Right renal pelvis (tissue), 4 donors: ENCODE data around the gene BARD1. TPM values are rescaled to one million over a fixed set of nuclear protein-coding genes. Genes with fewer than 3 reads are reported as not detected.
"Not testable (repeated sequence)": the region's sequence is repeated elsewhere in the genome, so short reads cannot be mapped to it uniquely, and the experiment has no call there.

Experiments used
- DNase-seq, 4 donors: peaks; one replicate each; pipeline ENCODE4 v3.0.0-alpha.2; 2013; ENCODE audit warnings: low read depth in 4 of 4, low spot score in 3 of 4, missing footprints in 1 of 4
- polyA plus RNA-seq, 4 donors: library from polyadenylated mRNA; unstranded; fragments of 120-200 nt; gene quantifications; one replicate each; pipeline ENCODE4 v1.2.1, GENCODE V29; 2013; ENCODE audit not compliant: insufficient read length in 4 of 4

The BARD1 gene
- polyA plus RNA-seq, 4 donors, result 15.0 to 17.4 (median 16.3) TPM

DNA sequence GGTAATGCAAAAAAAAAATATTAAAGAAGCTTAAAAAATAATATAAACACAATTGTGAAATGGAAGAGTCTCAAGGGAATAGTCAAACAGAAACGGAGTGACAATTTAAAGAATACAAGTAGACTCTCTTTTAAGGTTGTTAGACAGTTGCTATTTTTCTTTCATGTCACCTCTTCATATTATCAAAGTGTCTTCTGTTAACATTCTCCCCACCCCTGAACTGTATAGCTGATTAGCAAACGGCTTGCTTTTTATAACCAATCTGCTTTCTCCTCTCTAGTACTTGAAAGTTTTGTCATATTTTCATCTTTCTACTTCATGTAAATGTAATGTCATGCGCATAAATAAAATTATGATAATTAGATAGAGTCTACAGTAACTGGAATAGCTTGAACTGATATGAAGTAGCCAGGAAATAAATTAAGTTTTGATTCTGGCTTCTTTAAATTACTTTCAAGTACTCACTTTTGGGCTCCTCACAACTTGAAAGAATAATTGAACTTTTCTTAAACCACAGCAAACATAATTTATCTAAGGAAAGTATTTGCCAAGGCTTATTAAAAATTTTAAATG lies 37.0 kb downstream of the BARD1 start:
- DNase-seq, result no peak

DNA sequence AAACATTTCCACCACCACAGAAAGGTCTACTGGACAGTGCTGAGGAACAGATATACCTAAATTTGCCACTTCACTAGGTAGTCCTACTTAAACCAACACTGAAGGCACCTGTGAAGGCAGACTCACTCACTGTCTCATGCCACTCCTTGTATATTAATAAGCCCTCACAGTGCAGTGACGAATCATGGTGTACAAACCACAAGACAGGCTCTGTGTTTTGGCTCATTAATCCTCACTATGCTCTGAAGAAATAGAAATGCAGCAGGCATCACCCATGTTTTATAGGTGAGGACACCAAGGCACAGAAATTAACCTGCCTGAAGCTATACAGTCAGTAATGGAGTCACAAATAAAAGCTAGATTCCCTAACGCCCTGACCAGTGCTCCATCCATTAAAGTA lies 44.3 kb downstream of the BARD1 start:
- no peak for DNase-seq

DNA sequence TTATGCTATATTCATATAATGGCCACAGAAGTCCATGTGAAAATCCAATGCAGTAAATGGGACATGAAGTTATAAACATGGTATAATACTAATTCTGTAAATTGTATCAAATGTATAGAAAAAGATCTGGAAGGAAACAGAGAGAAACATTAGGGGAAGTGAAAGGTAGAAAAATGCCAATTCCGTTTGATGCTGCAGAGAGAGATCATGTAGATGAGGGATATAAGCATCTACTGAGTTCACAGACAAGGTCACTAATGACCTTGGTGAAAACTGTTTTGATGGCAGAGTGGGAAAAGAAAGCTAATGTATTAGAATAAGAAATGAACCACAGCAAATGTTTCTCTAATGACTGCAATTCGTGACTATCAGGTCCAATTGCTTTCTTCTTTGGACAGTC lies 56.0 kb downstream of the BARD1 start:
- DNase-seq, result no peak

DNA sequence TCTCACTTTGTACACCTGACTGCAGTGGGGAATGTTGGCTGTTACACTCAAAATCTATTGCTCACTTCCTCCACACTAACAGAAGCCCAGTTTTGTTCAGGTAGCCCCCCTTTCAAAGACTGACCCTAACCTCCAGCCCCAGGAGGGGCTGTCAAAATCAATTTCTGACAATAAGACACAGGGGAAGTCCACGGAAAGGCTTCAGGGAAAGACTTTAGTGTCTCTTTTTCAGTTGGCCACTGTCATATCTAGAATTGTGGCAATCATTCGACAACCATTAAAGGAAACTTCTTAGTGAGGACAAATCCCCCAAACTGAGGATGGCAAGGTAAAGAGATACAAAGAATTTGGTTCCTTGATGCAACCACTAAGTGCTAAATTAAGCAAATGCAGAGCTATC lies 59.0 kb downstream of the BARD1 start:
- DNase-seq, result no peak

GRCh38 chr2:214747992-214748391 lies 61.5 kb downstream of the BARD1 start:
- no peak for DNase-seq

- DNase-seq, result no peak
These were observed 67.4 kb downstream of the BARD1 start for GRCh38 chr2:214742119-214742518.

GRCh38 chr2:214740867-214741395 lies 68.6 kb downstream of the BARD1 start:
- DNase-seq, result no peak

DNA sequence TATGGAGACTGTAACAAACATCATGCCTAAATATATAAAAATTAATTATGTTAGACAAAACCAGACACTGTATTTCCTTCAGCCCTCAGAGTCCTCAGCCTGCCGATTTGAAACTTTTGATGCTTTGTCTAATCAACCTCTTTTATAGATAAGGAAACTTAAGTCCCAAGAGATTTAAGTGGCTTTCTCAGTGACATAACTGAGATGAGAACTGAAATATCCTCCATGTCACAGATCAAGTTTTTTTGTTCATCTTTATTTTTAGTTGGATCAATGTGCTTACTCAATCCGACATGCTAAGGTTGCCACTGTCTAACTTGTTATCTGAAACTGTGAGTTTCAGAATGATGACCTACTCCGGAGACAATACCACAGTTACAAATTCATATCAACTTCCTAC lies 72.3 kb downstream of the BARD1 start:
- DNase-seq, result no peak

- DNase-seq, result no peak
These were observed 78.6 kb downstream of the BARD1 start for GRCh38 chr2:214730800-214731407.

GRCh38 chr2:214730248-214730647 lies 79.2 kb downstream of the BARD1 start:
- DNase-seq, result no peak

GRCh38 chr2:214724741-214725140 lies 84.7 kb downstream of the BARD1 start:
- no peak for DNase-seq

- DNase-seq, result not testable (repeated sequence)
These were observed 91.6 kb downstream of the BARD1 start for GRCh38 chr2:214717837-214718236.

DNA sequence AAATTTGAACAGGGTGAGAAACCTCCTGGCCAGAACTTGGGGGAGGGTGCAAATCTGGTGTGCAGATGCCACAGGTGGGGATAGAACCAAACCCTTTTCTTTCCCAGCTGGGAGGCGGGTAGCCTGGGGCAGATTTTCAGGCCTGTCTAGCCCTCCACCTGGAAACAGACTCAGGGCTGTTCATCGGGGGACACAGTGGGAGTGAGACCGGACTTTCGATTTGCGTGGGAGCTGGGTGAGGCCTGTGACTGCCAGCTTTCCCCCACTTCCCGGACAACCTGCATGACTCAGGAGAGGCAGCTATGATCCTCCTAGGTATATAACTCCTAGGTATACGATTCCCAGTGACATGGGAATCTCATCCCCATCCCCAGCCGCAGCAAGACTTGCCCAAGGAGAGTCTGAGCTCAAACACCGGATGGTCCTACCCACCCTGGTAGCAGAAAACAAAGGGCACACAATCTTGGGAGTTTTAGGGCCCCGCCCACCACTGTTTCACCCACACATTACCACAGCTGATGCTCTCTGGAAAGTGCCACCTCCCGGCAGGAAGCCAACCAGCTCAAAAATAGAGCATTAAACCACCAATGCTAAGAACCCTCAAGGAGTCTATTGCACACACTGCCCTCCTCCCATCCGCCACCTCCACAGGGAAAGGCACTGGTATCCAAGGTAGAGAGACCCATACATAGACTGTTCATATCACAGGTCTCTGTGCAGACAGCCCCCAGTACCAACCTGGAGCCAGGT lies 92.5 kb downstream of the BARD1 start:
- no peak for DNase-seq

DNA sequence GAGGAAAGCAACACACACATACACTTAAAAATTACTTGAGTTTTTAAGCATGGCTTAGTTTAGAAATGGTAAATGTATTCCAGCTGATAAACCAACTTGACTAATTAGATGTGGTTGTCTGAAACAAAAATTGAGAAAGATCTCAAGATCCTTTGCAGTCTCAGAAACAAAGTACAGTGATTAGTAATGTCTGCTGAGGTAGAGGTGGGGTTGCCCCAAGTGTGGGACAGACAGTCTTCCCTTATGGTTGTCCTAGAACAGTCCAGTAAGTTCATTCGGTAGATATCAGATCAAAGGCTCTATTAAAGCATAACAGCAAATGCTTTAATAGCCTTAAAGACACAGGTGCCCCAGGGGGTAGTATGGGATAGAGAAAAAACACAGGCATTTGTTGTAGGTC lies 94.5 kb downstream of the BARD1 start:
- DNase-seq, result no peak

DNA sequence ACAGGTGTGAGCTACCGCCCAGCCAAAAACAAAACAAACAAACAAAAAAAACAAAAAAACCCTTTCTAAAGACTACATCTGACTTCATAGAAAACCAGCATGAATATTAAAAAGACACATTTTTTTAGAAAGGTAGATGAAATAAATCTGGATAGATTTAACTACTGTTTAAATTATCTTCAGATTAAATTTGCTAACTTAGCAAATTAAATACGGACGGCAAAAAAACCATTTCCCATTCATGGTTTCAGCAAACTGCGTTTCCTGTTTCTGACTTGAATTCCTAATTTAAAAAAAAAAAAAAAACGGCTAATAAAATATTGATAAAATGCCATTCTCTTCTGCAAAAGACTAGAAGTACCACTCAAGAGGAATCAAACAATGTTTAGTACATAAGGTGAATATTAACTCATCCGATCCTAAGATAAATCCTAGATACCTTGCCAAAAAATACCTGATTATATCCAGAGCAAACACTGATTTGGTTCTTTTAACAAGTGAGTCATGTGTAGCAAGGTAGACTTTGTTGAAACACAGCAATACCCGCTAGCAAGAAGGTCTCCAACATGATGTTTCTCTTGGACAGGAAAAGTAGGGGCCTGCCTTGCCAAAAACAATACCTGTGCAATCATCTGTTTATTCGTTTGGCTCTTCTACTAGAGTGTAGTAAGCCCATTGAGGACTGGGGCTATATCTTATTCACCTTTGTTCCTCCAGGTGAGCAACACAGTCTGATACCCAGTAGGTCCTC lies 96.2 kb downstream of the BARD1 start:
- DNase-seq, result no peak

DNA sequence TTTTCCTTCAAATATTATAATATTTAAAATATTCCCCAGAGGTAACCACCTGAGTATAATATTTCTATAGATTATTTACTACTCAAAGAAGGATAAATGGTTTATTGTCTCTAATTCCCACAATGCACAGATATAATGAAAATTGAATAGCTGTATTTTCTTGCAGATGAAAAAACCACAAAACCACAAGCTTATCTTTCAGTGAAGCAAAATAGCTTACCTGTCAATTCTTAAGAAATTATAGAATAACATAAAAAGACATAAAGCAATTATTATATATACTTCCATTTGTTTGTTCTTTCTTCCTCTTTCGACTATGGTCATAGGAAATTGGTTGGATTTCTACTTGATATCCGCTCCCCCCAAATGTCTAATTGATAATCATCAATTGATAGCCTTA lies 98.8 kb downstream of the BARD1 start:
- DNase-seq, result no peak

- no peak for DNase-seq
These were observed 102.5 kb downstream of the BARD1 start for GRCh38 chr2:214706986-214707385.

DNA sequence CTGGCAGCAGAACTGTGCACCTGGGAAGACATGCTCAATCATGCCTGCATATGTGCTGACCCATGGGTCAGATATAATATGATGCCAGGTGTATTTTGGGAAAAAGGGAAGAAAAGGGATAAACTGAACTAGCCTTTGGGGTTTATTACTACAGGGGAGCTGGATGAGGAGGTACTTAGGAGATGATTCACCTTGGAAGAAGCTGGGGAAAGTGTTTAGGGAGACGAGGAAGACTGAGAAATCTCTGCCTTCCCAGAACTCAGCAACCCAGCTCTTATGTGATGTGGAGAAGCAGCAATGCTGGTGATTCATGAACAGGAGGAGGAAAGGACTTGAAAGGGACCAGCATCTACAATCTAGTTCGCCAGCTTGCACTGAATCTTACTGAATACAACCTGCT lies 110.2 kb downstream of the BARD1 start:
- DNase-seq, result no peak

DNA sequence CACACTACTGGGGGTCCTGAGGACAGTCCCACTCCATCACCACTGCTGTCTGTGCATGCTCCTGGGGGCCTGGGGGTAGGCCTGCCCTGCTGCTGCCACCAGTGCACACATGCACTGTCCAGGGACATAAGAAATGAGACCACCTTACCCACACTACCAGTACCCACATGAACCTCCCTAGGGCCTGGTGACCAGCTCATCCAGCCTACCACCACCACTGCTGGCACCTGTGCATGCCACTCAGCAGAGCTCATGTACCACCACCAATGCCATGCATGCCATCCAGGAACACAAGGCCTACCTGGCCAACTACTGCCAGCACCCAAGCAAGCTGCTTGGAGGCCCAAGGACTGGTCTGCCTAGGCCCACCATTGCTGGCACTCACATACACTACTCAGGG lies 112.8 kb downstream of the BARD1 start:
- DNase-seq, result no peak

DNA sequence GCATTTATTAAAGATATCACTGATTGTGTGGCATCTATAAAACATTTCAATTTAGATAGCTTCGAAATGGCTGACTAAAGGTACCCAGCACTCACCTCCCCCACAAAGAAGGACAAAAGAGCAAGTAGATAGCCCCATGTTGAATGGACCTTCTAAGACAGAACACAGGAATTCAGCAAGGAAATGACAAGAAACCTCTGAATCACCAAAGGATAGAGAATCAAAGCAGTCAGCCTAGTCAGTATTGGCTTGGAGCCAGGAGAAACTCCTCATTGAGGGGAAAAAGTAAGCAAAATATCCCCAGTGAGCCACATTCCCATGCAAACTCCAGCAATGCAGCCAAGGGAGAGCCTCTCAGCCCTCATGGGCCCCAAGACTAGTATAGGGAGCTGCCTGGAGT lies 113.7 kb downstream of the BARD1 start:
- DNase-seq, result no peak

DNA sequence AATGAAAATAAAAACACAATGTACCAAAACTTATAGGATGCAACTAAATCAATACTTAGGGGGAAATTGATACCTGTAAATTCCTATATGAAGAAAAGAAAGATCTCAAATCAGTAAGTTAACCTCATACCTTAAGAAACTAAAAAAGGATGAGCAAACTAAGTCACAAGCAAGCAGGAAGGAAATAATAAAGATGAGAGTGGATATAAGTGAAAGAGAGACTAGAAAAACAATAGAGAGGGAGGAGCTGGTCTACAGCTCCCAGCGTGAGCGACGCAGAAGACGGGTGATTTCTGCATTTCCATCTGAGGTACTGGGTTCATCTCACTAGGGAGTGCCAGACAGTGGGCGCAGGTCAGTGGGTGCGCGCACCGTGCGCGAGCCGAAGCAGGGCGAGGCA lies 125.9 kb downstream of the BARD1 start:
- DNase-seq, result not testable (repeated sequence)
